K562 (cell line): ENCODE results near the gene ERF. TPM values are rescaled to one million over a fixed set of nuclear protein-coding genes. Genes with fewer than 3 reads are reported as not detected.
A peak's percentile ranks its signal among the peaks of the same experiment; 100 is the strongest.

Source experiments
- ASH1L ChIP-seq: fragments of 450-650 bp; IDR thresholded peaks from 2 replicates; pipeline ENCODE4 v1.6.1; 2018; ENCODE audit warnings: borderline replicate concordance, mild to moderate bottlenecking, low read depth; ENCODE audit not compliant: partially characterized antibody
- CBFA2T3 ChIP-seq: fragments of 450-650 bp; IDR thresholded peaks from 2 replicates; pipeline ENCODE4 v1.6.1; 2017
- CEBPZ ChIP-seq: fragments of 150-350 bp; IDR thresholded peaks from 2 replicates; pipeline ENCODE4 v1.6.1; 2014; ENCODE audit warnings: low read depth, mild to moderate bottlenecking, low read length, borderline replicate concordance
- CREBBP ChIP-seq: IDR thresholded peaks from one replicate; pipeline ENCODE4 v1.6.1; 2012; ENCODE audit warnings: low read depth, mild to moderate bottlenecking, control low read depth, inconsistent platforms, low read length
- DDX20 ChIP-seq: fragments of 450-650 bp; IDR thresholded peaks from 2 replicates; pipeline ENCODE4 v1.6.1; 2016; ENCODE audit warnings: missing genetic modification characterization, low read depth, mild to moderate bottlenecking, missing compliant biosample characterization, moderate library complexity
- FOSL1 ChIP-seq: fragments of 200-800 bp; sonication (Bioruptor generic); conservative IDR thresholded peaks from 2 replicates; pipeline ENCODE4 v1.6.1; 2016; ENCODE audit warnings: missing genetic modification characterization, missing compliant biosample characterization
- IFI16 ChIP-seq: fragments of 250-450 bp; sonication (Bioruptor Pico); IDR thresholded peaks from 2 replicates; pipeline ENCODE4 v2.1.2; 2022; ENCODE audit warnings: mild to moderate bottlenecking, inconsistent platforms
- MAFF ChIP-seq: IDR thresholded peaks from 2 replicates; pipeline ENCODE4 v1.6.1; 2012; ENCODE audit warnings: low read length, improper control_type of control experiment
- MEF2A ChIP-seq: IDR thresholded peaks from 2 replicates; pipeline ENCODE4 v1.6.1; 2011; ENCODE audit warnings: low read depth, mild to moderate bottlenecking, low read length, moderate library complexity; ENCODE audit not compliant: control insufficient read depth
- NR2F6 ChIP-seq: fragments of 450-650 bp; formaldehyde crosslinking; IDR thresholded peaks from 2 replicates; pipeline ENCODE4 v1.4.0; 2020; ENCODE audit warnings: mild to moderate bottlenecking
- PCBP1 ChIP-seq: fragments of 200-400 bp; formaldehyde crosslinking; IDR thresholded peaks from 2 replicates; pipeline ENCODE4 v1.6.1; 2018; ENCODE audit warnings: mild to moderate bottlenecking, low read depth, low read length; ENCODE audit not compliant: poor library complexity, severe bottlenecking
- POLR2H ChIP-seq: IDR thresholded peaks from 2 replicates; pipeline ENCODE4 v1.6.1; 2016; ENCODE audit warnings: missing genetic modification characterization, low read depth, mild to moderate bottlenecking, control low read depth, missing compliant biosample characterization, moderate library complexity
- SETDB1 ChIP-seq: IDR thresholded peaks from one replicate; pipeline ENCODE4 v1.6.1; 2012; ENCODE audit warnings: low read length, control low read depth, inconsistent platforms
- SRSF3 ChIP-seq: fragments of 200-400 bp; formaldehyde crosslinking; IDR thresholded peaks from 2 replicates; pipeline ENCODE4 v1.6.1; 2016; ENCODE audit warnings: mild to moderate bottlenecking, low read length, moderate library complexity; ENCODE audit not compliant: insufficient read depth
- TAF1 ChIP-seq: IDR thresholded peaks from 2 replicates; pipeline ENCODE4 v1.6.1; 2011; ENCODE audit warnings: mild to moderate bottlenecking, low read length, moderate library complexity; ENCODE audit not compliant: insufficient read depth, control insufficient read depth, severe bottlenecking; ENCODE audit errors: extremely low read depth
- ZKSCAN1 ChIP-seq: fragments of 150-350 bp; IDR thresholded peaks from 2 replicates; pipeline ENCODE4 v1.6.1; 2016; ENCODE audit warnings: low read depth, low read length
- ZNF24 ChIP-seq: fragments of 450-650 bp; IDR thresholded peaks from 2 replicates; pipeline ENCODE4 v1.6.1; 2016
- ZNF280B ChIP-seq: fragments of 250-450 bp; sonication (Bioruptor Pico); IDR thresholded peaks from 2 replicates; pipeline ENCODE4 v1.5.1; 2021; ENCODE audit warnings: mild to moderate bottlenecking
- ZNF354B ChIP-seq: fragments of 250-450 bp; sonication (Bioruptor Pico); IDR thresholded peaks from 2 replicates; pipeline ENCODE4 v1.4.0; 2020
- ZNF431 ChIP-seq: sonication (generic); formaldehyde crosslinking; IDR thresholded peaks from 2 replicates; pipeline ENCODE4 v1.8.0; 2022; ENCODE audit warnings: mild to moderate bottlenecking, missing genetic modification reagents
- ZNF766 ChIP-seq: fragments of 200-800 bp; sonication (Bioruptor generic); conservative IDR thresholded peaks from 2 replicates; pipeline ENCODE4 v1.6.1; 2016; ENCODE audit warnings: missing genetic modification characterization, missing compliant biosample characterization
- ZSCAN32 ChIP-seq: fragments of 450-650 bp; formaldehyde crosslinking; IDR thresholded peaks from 2 replicates; pipeline ENCODE4 v1.4.0; 2020; ENCODE audit warnings: mild to moderate bottlenecking, moderate library complexity
- polyA plus RNA-seq, 8 experiments: library from polyadenylated mRNA; depleted of rRNA in 4 of 8; stranded (reverse) in 5 of 8; unstranded in 3 of 8; fragments of >200 nt; fragmentation: Nextera tagmentation in 2 of 8; fragmentation: Illumina TruSeq in 1 of 8; extraction: Ambion mirVana in 2 of 8; extraction: Trizol in 1 of 8; gene quantifications; 2 replicates each; pipeline versions ENCODE4 v1.2.1 to v1.2.3, GENCODE V29; 2011 to 2014; ENCODE audit warnings: inconsistent platforms in 1 of 8, missing spikeins in 1 of 8
- total RNA-seq, 7 experiments: library from RNA; depleted of rRNA in 6 of 7; stranded (reverse); fragments of >200 nt in 6 of 7; fragmentation: Illumina TruSeq in 2 of 7; extraction: Trizol in 2 of 7; gene quantifications; 2 replicates each; pipeline versions ENCODE4 v1.2.1 to v1.2.3, GENCODE V29; 2011 to 2021; ENCODE audit warnings: low replicate concordance in 1 of 7
- TF ChIP-seq, protein P1 (sequence below), 2 experiments: fragments of 450-650 bp in 1 of 2; sonication (generic) in 1 of 2; formaldehyde crosslinking in 1 of 2; IDR thresholded peaks in 1 of 2; conservative IDR thresholded peaks in 1 of 2; 2 replicates each; pipeline versions ENCODE4 v1.6.1 to v1.8.1; 2016 to 2023; ENCODE audit warnings: mild to moderate bottlenecking in 2 of 2, moderate library complexity in 2 of 2, inconsistent platforms in 1 of 2, missing genetic modification reagents in 1 of 2

Gene ERF
- total and polyA plus RNA-seq, 9 of the 15 experiments (the other 6 are each of a cell fraction or from before 2014, with no cell fraction given) = 0.03 to 75.4 (median 27.0) TPM

DNA sequence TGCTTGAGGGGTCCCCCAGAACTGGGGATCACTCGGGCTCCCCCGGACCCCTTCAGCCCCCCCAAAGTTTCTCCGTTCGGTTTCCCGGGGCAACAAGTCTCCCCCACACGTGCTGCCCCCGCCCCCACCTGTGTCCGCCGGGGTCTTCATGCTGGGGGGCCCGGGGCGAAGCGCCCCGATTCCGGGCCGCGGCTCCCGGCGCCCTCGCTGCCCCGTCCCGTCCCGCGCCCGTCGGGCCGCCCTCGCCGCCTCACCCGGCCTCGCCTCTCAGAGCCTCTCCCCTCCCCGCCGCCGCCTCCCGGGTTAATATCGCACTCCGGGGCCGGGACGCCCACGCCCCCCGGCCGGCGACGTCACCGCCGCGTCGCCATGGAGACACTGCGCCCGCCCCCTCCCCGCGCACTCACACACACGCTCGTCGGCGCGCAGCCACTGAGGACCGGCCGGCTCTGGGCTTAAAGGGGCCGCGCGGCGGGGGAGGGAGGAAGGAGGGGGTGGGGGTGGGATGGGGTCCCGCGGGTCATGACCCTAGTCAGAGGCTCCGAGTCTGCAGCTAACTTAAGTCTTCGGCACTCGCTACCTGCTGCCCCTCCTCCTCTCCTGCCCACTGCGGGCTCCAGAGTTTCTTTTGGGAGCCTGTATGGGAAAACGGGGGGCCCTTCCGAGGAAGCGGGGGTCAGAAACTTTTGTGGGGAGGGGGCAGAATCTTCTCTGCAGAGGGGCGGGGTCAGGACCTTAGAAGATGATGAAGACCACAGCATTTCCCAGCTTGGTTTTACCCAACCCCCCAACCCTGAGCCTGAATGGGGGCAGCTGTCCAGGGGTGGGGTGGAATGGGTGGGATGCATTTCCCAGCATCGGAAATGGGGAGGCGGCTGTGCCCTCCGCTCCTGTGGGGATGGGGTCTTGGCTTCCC, at the start of gene ERF (continued):
- no peak for TF ChIP-seq ASH1L
- TF ChIP-seq POLR2H (tag) = no peak
- no peak for TF ChIP-seq MEF2A
- TF ChIP-seq TAF1 = peak; percentile 89
- TF ChIP-seq ZSCAN32 (CRISPR knock-in tag) = no peak
- TF ChIP-seq MAFF = no peak
- no peak for TF ChIP-seq ZNF280B (CRISPR knock-in tag)
- no peak for TF ChIP-seq FOSL1 (tag)
- TF ChIP-seq ZNF431 (CRISPR knock-in tag) = no peak
- peak; percentile 31 for TF ChIP-seq PCBP1
- TF ChIP-seq CBFA2T3 = no peak
- TF ChIP-seq SRSF3 = no peak
- TF ChIP-seq ZNF354B = no peak
- no peak for TF ChIP-seq ZNF766 (CRISPR knock-in tag)
- TF ChIP-seq IFI16 (CRISPR knock-in tag) = no peak
- no peak for TF ChIP-seq SETDB1
- no peak for TF ChIP-seq CREBBP
- TF ChIP-seq, protein P1, sequence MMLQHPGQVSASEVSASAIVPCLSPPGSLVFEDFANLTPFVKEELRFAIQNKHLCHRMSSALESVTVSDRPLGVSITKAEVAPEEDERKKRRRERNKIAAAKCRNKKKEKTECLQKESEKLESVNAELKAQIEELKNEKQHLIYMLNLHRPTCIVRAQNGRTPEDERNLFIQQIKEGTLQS (IDR thresholded peaks at IDR 0.05) = no peak
- TF ChIP-seq, protein P1 (CRISPR knock-in tag; conservative IDR thresholded peaks at IDR 0.05) = no peak
- no peak for TF ChIP-seq NR2F6
- no peak for TF ChIP-seq ZKSCAN1
- TF ChIP-seq CEBPZ = no peak
- no peak for TF ChIP-seq DDX20
- no peak for TF ChIP-seq ZNF24
